GM12865 (cell line): ENCODE results near the gene KCNJ5.
A peak's percentile ranks its signal among the peaks of the same experiment; 100 is the strongest.

Experiments used
- DNase-seq: peaks from one replicate; pipeline ENCODE4 v3.0.0; 2010; ENCODE audit warnings: low read depth
- H3K4me3 ChIP-seq: 2 replicates; pipeline ENCODE4 v1.5.1; 2011; ENCODE audit warnings: mild to moderate bottlenecking, low read depth, low read length, control low read depth
- CTCF ChIP-seq: IDR thresholded peaks from 2 replicates; pipeline ENCODE4 v1.5.1; 2011; ENCODE audit warnings: low read length, control low read depth, low read depth, inconsistent platforms; ENCODE audit not compliant: insufficient read depth; ENCODE audit errors: missing control alignments

The KCNJ5 gene

DNA sequence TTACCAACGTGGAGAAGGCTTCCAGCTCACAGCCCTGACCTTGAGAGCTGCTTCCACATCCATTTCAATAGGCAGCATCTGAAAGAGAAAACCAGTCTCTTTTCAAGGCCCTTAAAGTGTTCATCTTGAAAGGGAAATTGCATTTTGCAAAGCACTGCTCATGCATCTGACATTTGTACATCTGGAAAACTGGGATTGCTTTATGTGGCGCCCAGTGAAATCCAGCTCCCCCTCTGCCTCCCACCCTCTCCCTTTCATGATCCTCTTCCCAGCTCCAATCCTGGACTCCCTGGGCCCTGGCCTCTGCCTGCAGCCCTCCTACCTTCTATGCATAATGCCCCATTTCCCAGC is 34.1 kb downstream of the KCNJ5 start:
- DNase-seq, result no peak
- no peak for TF ChIP-seq CTCF
- no peak overlapping the region for H3K4me3 ChIP-seq

DNA sequence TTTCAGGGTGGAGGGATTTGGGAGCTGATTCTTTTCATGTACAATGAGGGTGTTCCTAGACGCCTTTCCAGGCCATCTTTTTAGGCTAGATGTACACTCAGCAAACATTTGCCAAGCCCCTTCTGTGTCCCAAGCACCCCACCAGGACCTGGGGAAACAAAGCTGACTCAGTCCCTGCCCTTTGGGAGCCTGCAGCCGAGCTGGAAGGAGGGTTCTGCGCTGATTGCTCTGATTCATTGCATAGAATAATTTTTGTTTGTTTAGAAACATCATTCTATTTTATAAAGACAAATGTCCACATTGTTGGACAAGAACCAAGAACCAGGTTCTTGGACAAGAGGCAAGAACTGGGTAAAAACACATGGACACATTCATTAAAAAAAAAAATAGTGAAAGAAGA is 34.8 kb downstream of the KCNJ5 start:
- no peak for DNase-seq
- no peak for TF ChIP-seq CTCF
- H3K4me3 ChIP-seq, result no peak overlapping the region

- no peak for TF ChIP-seq CTCF
- no peak overlapping the region for H3K4me3 ChIP-seq
- no peak for DNase-seq
Measured at GRCh38 chr11:128926437-128927107, 35.4 kb downstream of the KCNJ5 start.

DNA sequence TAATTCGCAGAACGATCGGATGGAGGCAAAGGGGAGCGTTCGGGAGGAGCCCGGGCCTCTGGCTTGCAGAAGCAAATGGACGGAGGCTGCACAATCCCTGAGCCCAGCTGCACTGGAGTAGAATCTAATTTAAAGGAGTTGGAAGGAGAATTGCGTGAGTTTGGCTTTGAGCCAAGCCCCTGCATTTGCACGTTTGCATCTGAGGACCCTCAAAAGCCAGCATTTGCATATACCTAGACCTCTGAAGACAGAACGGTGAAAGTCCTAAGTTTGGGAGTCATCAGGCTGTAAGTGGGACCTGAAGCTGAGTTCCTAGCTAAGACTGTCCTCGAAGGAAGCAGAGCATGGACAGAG is 35.9 kb downstream of the KCNJ5 start:
- no peak overlapping the region for H3K4me3 ChIP-seq
- no peak for DNase-seq
- TF ChIP-seq CTCF, result no peak

- no peak for TF ChIP-seq CTCF
- no peak overlapping the region for H3K4me3 ChIP-seq
- no peak for DNase-seq
Measured at GRCh38 chr11:128927683-128928336, 36.7 kb downstream of the KCNJ5 start.

DNA sequence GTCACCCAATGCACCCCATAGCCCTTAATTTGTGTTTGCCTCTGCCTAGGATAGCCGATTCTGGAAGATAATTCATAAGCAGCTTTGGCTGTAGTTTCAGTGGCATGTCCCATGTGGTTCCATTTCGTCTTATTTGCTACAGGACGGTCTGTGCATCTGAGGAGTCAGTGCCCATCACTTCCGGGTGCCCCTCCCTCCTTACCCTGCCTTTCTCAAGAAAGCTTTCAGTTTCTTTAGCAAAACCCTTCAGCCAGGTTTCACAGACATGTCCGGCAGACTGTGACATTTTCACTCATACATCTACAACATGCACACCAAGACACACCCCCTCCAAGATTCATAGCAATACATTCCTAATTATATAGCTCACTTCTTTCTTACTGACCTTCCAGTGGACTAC is 37.2 kb downstream of the KCNJ5 start:
- DNase-seq, result peak; percentile 88
- no peak for TF ChIP-seq CTCF
- no peak overlapping the region for H3K4me3 ChIP-seq

GRCh38 chr11:128929468-128929867 is 38.3 kb downstream of the KCNJ5 start:
- peak; percentile 24 for DNase-seq
- no peak for TF ChIP-seq CTCF
- H3K4me3 ChIP-seq, result no peak overlapping the region
